Retinal pigment epithelial cell (primary cell): ENCODE measurements around the gene MED27.

ENCODE experiments used
- DNase-seq: peaks from one replicate; pipeline ENCODE4 v3.0.0-alpha.2; 2010; ENCODE audit warnings: low read depth
- H3K4me3 ChIP-seq: 2 replicates; pipeline ENCODE4 v1.5.1; 2011; ENCODE audit warnings: mild to moderate bottlenecking, low read length, control low read depth, moderate library complexity
- TF ChIP-seq, protein P1 (sequence below): conservative IDR thresholded peaks from 2 replicates; pipeline ENCODE4 v1.5.1; 2011; ENCODE audit warnings: low read depth, low read length, control low read depth, inconsistent platforms

The MED27 gene

DNA sequence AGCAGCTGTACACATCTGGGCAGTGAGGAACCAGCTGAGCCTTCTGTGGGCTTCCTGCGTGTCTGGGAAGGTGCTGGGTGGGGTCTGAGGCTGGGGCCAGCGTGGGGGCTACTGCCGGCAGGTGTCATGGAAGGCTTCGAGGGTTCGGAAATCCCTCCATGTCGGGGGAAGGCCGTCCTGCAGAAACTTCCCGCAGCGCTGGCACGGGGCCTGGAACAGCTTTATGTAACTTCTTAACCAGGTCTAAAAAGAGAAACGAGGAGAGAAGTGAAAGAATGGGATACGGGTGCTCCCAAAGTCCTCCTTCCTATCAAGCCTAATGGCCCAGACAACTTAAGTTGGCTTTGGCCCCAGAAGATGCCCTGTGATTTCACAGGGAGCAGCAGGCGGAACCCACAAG, 219.2 kb downstream of the MED27 start:
- TF ChIP-seq, protein P1, sequence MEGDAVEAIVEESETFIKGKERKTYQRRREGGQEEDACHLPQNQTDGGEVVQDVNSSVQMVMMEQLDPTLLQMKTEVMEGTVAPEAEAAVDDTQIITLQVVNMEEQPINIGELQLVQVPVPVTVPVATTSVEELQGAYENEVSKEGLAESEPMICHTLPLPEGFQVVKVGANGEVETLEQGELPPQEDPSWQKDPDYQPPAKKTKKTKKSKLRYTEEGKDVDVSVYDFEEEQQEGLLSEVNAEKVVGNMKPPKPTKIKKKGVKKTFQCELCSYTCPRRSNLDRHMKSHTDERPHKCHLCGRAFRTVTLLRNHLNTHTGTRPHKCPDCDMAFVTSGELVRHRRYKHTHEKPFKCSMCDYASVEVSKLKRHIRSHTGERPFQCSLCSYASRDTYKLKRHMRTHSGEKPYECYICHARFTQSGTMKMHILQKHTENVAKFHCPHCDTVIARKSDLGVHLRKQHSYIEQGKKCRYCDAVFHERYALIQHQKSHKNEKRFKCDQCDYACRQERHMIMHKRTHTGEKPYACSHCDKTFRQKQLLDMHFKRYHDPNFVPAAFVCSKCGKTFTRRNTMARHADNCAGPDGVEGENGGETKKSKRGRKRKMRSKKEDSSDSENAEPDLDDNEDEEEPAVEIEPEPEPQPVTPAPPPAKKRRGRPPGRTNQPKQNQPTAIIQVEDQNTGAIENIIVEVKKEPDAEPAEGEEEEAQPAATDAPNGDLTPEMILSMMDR = no peak
- no peak overlapping the region for H3K4me3 ChIP-seq
- no peak for DNase-seq

DNA sequence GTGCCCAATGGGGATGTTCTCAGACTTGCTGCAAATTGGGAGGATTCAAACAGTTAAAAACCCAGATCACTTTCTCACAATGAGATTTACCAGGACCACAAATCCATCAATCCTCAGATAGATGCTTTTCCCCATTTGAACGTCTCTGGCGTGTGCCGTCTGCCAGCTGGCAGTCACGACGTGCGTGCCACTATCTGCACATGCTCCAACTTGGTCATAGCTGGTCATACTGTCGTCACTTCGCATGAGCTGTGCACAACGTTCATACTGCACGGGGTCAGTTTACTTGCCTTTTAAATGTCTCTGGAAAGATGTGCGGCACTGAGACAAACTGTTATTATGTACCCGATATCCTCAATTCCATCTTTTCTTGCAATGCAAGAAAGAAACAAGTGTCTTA, 221.5 kb downstream of the MED27 start:
- no peak for DNase-seq
- TF ChIP-seq, protein P1 = no peak
- H3K4me3 ChIP-seq = no peak overlapping the region

DNA sequence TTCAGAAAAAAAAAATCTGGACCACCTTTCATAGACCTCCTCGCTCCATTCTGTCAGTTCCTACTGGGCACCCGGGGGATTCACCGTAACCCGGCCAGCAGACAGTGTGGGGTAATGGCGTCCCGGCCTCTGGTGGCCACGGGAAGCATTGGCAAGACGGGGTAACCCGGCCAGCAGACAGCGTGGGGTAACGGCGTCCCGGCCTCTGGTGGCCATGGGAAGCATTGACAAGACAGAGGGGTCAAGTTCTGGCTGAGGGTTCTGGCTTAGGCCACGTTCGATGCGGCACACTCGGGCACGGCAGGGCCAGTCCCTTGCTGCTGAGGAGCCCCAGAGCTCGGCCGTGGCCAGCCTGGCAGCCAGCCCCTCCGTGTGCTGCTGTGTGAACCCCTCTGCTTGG, 223.6 kb downstream of the MED27 start:
- no peak overlapping the region for H3K4me3 ChIP-seq
- no peak for DNase-seq
- TF ChIP-seq, protein P1 = peak; percentile 10

GRCh38 chr9:131854896-131855613, 224.6 kb downstream of the MED27 start:
- no peak overlapping the region for H3K4me3 ChIP-seq
- TF ChIP-seq, protein P1 = no peak
- no peak for DNase-seq

- TF ChIP-seq, protein P1 = no peak
- DNase-seq = no peak
- no peak overlapping the region for H3K4me3 ChIP-seq
Observed at GRCh38 chr9:131854334-131854733, 225.3 kb downstream of the MED27 start.

GRCh38 chr9:131853434-131853833, 226.2 kb downstream of the MED27 start:
- TF ChIP-seq, protein P1 = no peak
- DNase-seq = no peak
- H3K4me3 ChIP-seq = no peak overlapping the region

DNA sequence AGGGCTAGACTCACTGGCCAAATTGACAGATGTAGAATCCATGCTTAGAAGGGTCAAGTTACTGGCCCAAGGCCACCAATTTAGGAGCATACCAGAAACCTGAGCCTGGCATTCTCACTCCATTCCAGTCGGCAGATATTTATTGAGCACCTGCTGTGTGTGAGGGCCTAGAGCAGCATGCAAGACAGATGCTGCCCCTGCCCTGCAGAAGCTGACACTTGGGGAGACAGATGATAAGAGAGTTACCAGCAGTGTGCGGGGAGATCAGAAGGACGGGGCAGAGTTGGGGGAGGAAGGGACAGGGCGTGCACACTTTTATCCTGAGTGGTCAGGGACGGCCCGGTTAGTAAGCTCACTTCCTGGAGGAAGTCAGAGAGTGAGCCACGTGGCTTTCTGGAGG, 228.3 kb downstream of the MED27 start:
- DNase-seq = no peak
- TF ChIP-seq, protein P1 = no peak
- no peak overlapping the region for H3K4me3 ChIP-seq
